ENCODE measurements around the gene NEGR1.

- no peak for TF ChIP-seq CTCF (IDR thresholded peaks at IDR 0.05; ENCODE audit: low read depth, low read length, missing input control)
- no peak for TF ChIP-seq RAD21 (IDR thresholded peaks at IDR 0.05)
- TF ChIP-seq SP1 (IDR thresholded peaks at IDR 0.05), result no peak
- no peak for TF ChIP-seq FOXA1 (IDR thresholded peaks at IDR 0.05)
Measured at GRCh38 chr1:72150508-72150907, 131.8 kb downstream of the NEGR1 start.
